GM12878 (cell line): ENCODE results near the gene ARL15. TPM values are rescaled to one million over a fixed set of nuclear protein-coding genes. Genes with fewer than 3 reads are reported as not detected.

Source experiments
- ATAC-seq: fragments of 200-7000 bp; cut with Tn5 transposase; 3 replicates; pipeline ENCODE4 v1.9.1; 2020; ENCODE audit warnings: mild to moderate bottlenecking, moderate library complexity
- BruUV-seq: library from RNA; stranded (reverse); fragments of 400-500 nt; replicated peaks from 2 replicates; lab custom pipeline; 2021; lab: Mats Ljungman, UMichigan
- CTCF ChIA-PET: fragments of 300-600 bp; sonication (Branson Sonifier 250); formaldehyde crosslinking; extraction: SDS; loops from one replicate; lab custom pipeline; 2021; ENCODE audit warnings: inconsistent platforms; lab: Yijun Ruan, JAX
- POLR2A ChIA-PET: fragments of 350-600 bp; formaldehyde crosslinking; extraction: SDS; loops from one replicate; lab custom pipeline; 2021; ENCODE audit warnings: inconsistent platforms; lab: Charles Lee
- RAD21 ChIA-PET: fragments of 300-600 bp; sonication (Branson Sonifier 250); formaldehyde crosslinking; loops from one replicate; lab custom pipeline; 2023; ENCODE audit warnings: antibody characterized with exemption; ENCODE audit not compliant: unreplicated experiment; lab: Charles Lee
- SMC1A ChIA-PET: fragments of 300-600 bp; sonication (Branson Sonifier 250); formaldehyde crosslinking; loops from one replicate; lab custom pipeline; 2023; ENCODE audit not compliant: unreplicated experiment, uncharacterized antibody; lab: Charles Lee
- DNase-seq: peaks from one replicate; pipeline ENCODE4 v3.0.0-alpha.2; 2011; ENCODE audit warnings: low read depth, low spot score
- FAIRE-seq: peaks from 3 replicates; lab custom pipeline; 2011; peaks lifted over from hg19 to GRCh38; lab: Jason Lieb, UNC
- H2AFZ ChIP-seq: 2 replicates; pipeline ENCODE4 v1.6.0; 2011; ENCODE audit warnings: low read depth, low read length, control low read depth; ENCODE audit not compliant: control insufficient read depth
- H3K27ac ChIP-seq: 2 replicates; pipeline ENCODE4 v1.5.1; 2011; ENCODE audit warnings: control low read depth; ENCODE audit not compliant: control insufficient read depth, insufficient read depth
- H3K27me3 ChIP-seq, 2 experiments: replicated peaks in 1 of 2; 2 replicates each; pipeline versions ENCODE4 v1.6.0 to v1.6.1; 2011; ENCODE audit warnings: low read length in 1 of 2; ENCODE audit not compliant: control insufficient read depth in 2 of 2, insufficient read depth in 2 of 2
- H3K36me3 ChIP-seq, 2 experiments: 2 replicates each; pipeline ENCODE4 v1.5.1; 2011; ENCODE audit warnings: low read length in 1 of 2; ENCODE audit not compliant: control insufficient read depth in 2 of 2, insufficient read depth in 2 of 2
- H3K4me1 ChIP-seq: 2 replicates; pipeline ENCODE4 v1.6.1; 2011; ENCODE audit warnings: mild to moderate bottlenecking, low read length, moderate library complexity, mixed read lengths; ENCODE audit not compliant: control insufficient read depth, insufficient read depth
- H3K4me2 ChIP-seq: 2 replicates; pipeline ENCODE4 v1.6.0; 2011; ENCODE audit warnings: control low read depth; ENCODE audit not compliant: control insufficient read depth, insufficient read depth
- H3K4me3 ChIP-seq: fragments of 200-600 bp; sonication (generic); 2 replicates; pipeline ENCODE4 v1.5.1; 2016
- H3K79me2 ChIP-seq: 2 replicates; pipeline ENCODE4 v1.6.0; 2011; ENCODE audit warnings: low read length; ENCODE audit not compliant: control insufficient read depth, insufficient read depth
- H3K9ac ChIP-seq: 2 replicates; pipeline ENCODE4 v1.8.0; 2011; ENCODE audit warnings: low read length, control low read depth, mixed read lengths; ENCODE audit not compliant: control insufficient read depth, insufficient read depth
- H3K9me3 ChIP-seq: replicated peaks from 3 replicates; pipeline ENCODE4 v1.5.1; 2011; ENCODE audit warnings: mild to moderate bottlenecking, low read length; ENCODE audit not compliant: control insufficient read depth, insufficient read depth
- H4K20me1 ChIP-seq: 2 replicates; pipeline ENCODE4 v1.6.0; 2011; ENCODE audit not compliant: control insufficient read depth, insufficient read depth
- BMI1 ChIP-seq: fragments of 450-650 bp; IDR thresholded peaks from 2 replicates; pipeline ENCODE4 v1.6.1; 2016; ENCODE audit warnings: mild to moderate bottlenecking, moderate library complexity, borderline replicate concordance
- IKZF1 ChIP-seq: fragments of 450-650 bp; conservative IDR thresholded peaks from 2 replicates; pipeline ENCODE4 v1.6.1; 2017; ENCODE audit warnings: antibody characterized with exemption, mild to moderate bottlenecking
- JUND ChIP-seq: IDR thresholded peaks from 2 replicates; pipeline ENCODE4 v1.6.1; 2012; ENCODE audit warnings: low read depth, mild to moderate bottlenecking, low read length, improper control_type of control experiment, moderate library complexity
- NFYA ChIP-seq: IDR thresholded peaks from 2 replicates; pipeline ENCODE4 v1.6.1; 2011; ENCODE audit warnings: low read depth, mild to moderate bottlenecking, low read length, improper control_type of control experiment, borderline replicate concordance
- RAD21 ChIP-seq: IDR thresholded peaks from 2 replicates; pipeline ENCODE4 v1.6.1; 2011; ENCODE audit warnings: mild to moderate bottlenecking, low read depth, low read length, moderate library complexity; ENCODE audit not compliant: insufficient read depth
- SIX5 ChIP-seq: IDR thresholded peaks from 2 replicates; pipeline ENCODE4 v1.6.1; 2011; ENCODE audit warnings: mild to moderate bottlenecking, low read depth, low read length, moderate library complexity; ENCODE audit not compliant: severe bottlenecking
- SKIL ChIP-seq: fragments of 450-650 bp; IDR thresholded peaks from 2 replicates; pipeline ENCODE4 v1.6.1; 2017; ENCODE audit warnings: mild to moderate bottlenecking, low read depth, inconsistent platforms; ENCODE audit not compliant: poor library complexity, severe bottlenecking
- SMAD5 ChIP-seq: IDR thresholded peaks from 2 replicates; pipeline ENCODE4 v1.6.1; 2016; ENCODE audit warnings: antibody characterized with exemption, low read depth
- TCF7 ChIP-seq: IDR thresholded peaks from 2 replicates; pipeline ENCODE4 v1.6.1; 2014; ENCODE audit warnings: antibody characterized with exemption, borderline replicate concordance
- ZNF622 ChIP-seq: fragments of 450-650 bp; IDR thresholded peaks from 2 replicates; pipeline ENCODE4 v1.6.1; 2017; ENCODE audit warnings: mild to moderate bottlenecking, inconsistent platforms
- WGBS: methylation state at CpG from one replicate; pipeline ENCODE4 v1.1.6; 2016; ENCODE audit warnings: low lambda C conversion rate; ENCODE audit not compliant: insufficient replicate concordance, insufficient coverage; ENCODE audit errors: missing lambda C conversion rate; 5-methylcytosine and 5-hydroxymethylcytosine counted together
- in situ Hi-C: fragments of 300-500 bp; cut with MboI; formaldehyde crosslinking; loops from 9 replicates; pipeline ENCODE4 v1.14.3; 2018; ENCODE audit warnings: mixed read lengths
- intact Hi-C: fragments of 100-400 bp; cut with micrococcal nuclease; formaldehyde crosslinking; loops from one replicate; pipeline ENCODE4 v1.14.2; 2022; ENCODE audit not compliant: unreplicated experiment
- polyA plus RNA-seq, 11 experiments: library from polyadenylated mRNA; depleted of rRNA in 4 of 11; unstranded in 6 of 11; stranded (reverse) in 5 of 11; fragments of >200 nt; fragmentation: Nextera tagmentation in 4 of 11; fragmentation: Illumina TruSeq in 1 of 11; extraction: Ambion mirVana in 4 of 11; extraction: Trizol in 1 of 11; gene quantifications; 1 replicate in 1 of 11; 2 replicates in 10 of 11; pipeline versions ENCODE4 v1.2.1 to v1.2.3, GENCODE V29; 2011 to 2016; ENCODE audit warnings: inconsistent platforms in 2 of 11, missing spikeins in 2 of 11, low read depth in 1 of 11
- total RNA-seq, 4 experiments: library from RNA; depleted of rRNA in 3 of 4; stranded (reverse); fragments of >200 nt in 3 of 4; fragmentation: Illumina TruSeq in 1 of 4; extraction: Trizol in 1 of 4; gene quantifications; 2 replicates each; pipeline versions ENCODE4 v1.2.1 to v1.2.3, GENCODE V29; 2013 to 2021

The ARL15 gene
- total and polyA plus RNA-seq, 10 of the 15 experiments (the other 5 are each of a cell fraction or from before 2014, with no cell fraction given), result 3.6 to 11.0 (median 7.7) TPM

DNA sequence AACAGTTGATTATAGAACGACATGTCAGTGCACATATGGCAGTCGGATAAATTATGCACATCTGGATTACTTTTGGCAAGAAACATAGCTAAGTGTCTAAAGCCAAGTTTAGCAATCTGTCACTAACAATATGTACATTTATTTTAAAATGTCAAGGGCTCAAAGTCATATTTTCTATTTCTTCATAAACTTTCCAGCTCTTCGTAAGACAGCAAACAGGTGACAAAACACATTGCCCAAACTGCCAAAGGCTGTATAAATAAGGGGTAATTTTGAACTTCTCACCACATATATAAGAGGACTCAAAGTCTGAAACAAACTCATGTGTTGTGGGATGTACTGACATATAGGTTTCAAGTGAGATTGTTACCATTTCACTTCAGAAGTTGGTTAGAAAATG is 237.2 kb downstream of the ARL15 start:
- intact Hi-C loops, result no loop called here
- H3K27ac ChIP-seq, result no peak overlapping the region
- DNase-seq (no peak), ATAC-seq (no peak), FAIRE-seq (no peak)
- no peaks in the 10 kb centered on the region for H3K4me1 ChIP-seq
- H4K20me1 ChIP-seq, result no peaks in the 10 kb centered on the region
- in situ Hi-C loops, result no loop called here
- no peaks in the 10 kb centered on the region for H3K36me3 ChIP-seq
- TF ChIP-seq TCF7 (no peak), NFYA (no peak), RAD21 (no peak), IKZF1 (no peak), SKIL (no peak), ZNF622 (no peak), BMI1 (no peak), JUND (no peak), SMAD5 (no peak), SIX5 (no peak)
- RAD21 ChIA-PET, result no interaction called here
- SMC1A ChIA-PET, result interaction anchor here (0.6 to 2.2 kb wide), 2 partner anchors 10 to 20 kb away, joined by 3 to 5 read pairs; no protein-coding TSS in a partner anchor
- no peak overlapping the region for H3K4me3 ChIP-seq
- H2AFZ ChIP-seq, result no peak overlapping the region
- no peak overlapping the region for H3K9ac ChIP-seq
- 54% methylated on average over 3 of the region's 3 CpGs for WGBS
- H3K9me3 ChIP-seq, result no peaks in the 10 kb centered on the region
- no peaks in the 10 kb centered on the region for H3K79me2 ChIP-seq
- BruUV-seq, result no TSS peak
- no peaks in the 10 kb centered on the region for H3K27me3 ChIP-seq
- CTCF ChIA-PET, result interaction anchor here (1.1 kb wide), 1 partner anchor 161 kb away, joined by 3 read pairs; no protein-coding TSS in a partner anchor
- POLR2A ChIA-PET, result no interaction called here
- no peak overlapping the region for H3K4me2 ChIP-seq
